Pancreas (tissue), 10 donors: ENCODE measurements around the gene WDR33. TPM values are rescaled to one million over a fixed set of nuclear protein-coding genes. Genes with fewer than 3 reads are reported as not detected.
"Not testable (repeated sequence)": the region's sequence is repeated elsewhere in the genome, so short reads cannot be mapped to it uniquely, and the experiment has no call there.

Experiments
- ATAC-seq, 4 donors: fragments of 200-7000 bp; cut with Tn5 transposase; one replicate each; pipeline versions ENCODE4 v1.8.0 to v1.9.1; 2020; ENCODE audit warnings: mild to moderate bottlenecking in 4 of 4, moderate library complexity in 4 of 4
- DNase-seq, 6 donors: peaks; one replicate each; pipeline ENCODE4 v3.0.0-alpha.2; 2020
- FAIRE-seq: peaks from 2 replicates; lab custom pipeline; 2012; peaks lifted over from hg19 to GRCh38; lab: Jason Lieb, UNC
- H3K27ac ChIP-seq, 4 donors: fragments of 200-600 bp; sonication (generic); 1 replicate in 3 of 4; 2 replicates in 1 of 4; pipeline versions ENCODE4 v1.5.0 to v1.8.0; 2020
- H3K27me3 ChIP-seq, 4 donors: fragments of 200-600 bp; one replicate each; pipeline ENCODE4 v1.8.0; 2021
- H3K36me3 ChIP-seq, 3 donors: fragments of 200-600 bp; sonication (generic) in 1 of 3; one replicate each; pipeline versions ENCODE4 v1.5.0 to v1.8.0; 2020 to 2021
- H3K4me1 ChIP-seq, 3 donors: fragments of 200-600 bp; one replicate each; pipeline ENCODE4 v1.8.0; 2021
- H3K4me3 ChIP-seq, 4 donors: fragments of 200-600 bp; sonication (generic) in 2 of 4; one replicate each; pipeline versions ENCODE4 v1.5.0 to v1.8.0; 2020 to 2021
- H3K9me3 ChIP-seq, 4 donors: fragments of 200-600 bp; one replicate each; pipeline ENCODE4 v1.8.0; 2021
- WGBS, 2 donors: extraction: QIAGEN DNeasy Blood & Tissue Kit; methylation state at CpG; one replicate each; pipeline ENCODE4 v1.1.7; 2013; 5-methylcytosine and 5-hydroxymethylcytosine counted together
- intact Hi-C, 3 donors: fragments of 100-400 bp; cut with DNase I; formaldehyde crosslinking; loops; one replicate each; pipeline versions ENCODE4 v1.11.1 to v1.14.2; 2022
- polyA plus RNA-seq, 2 donors: library from polyadenylated mRNA; stranded (reverse); fragments of 200-250 nt; gene quantifications; one replicate each; pipeline ENCODE4 v1.2.3, GENCODE V29; 2013
- total RNA-seq, 6 donors: library from RNA; stranded (reverse); fragmentation: NEBNext Ultra II Directional in 4 of 6; extraction: Animal tissue kit (Norgen Biotek cat#: 25700) in 4 of 6; gene quantifications; one replicate each; pipeline versions ENCODE4 v1.2.1 to v1.2.4, GENCODE V29; 2021 to 2023
- TF ChIP-seq, protein P1 (sequence below), 4 donors: fragments of 200-600 bp; sonication (generic) in 3 of 4; IDR thresholded peaks; one replicate each; pipeline versions ENCODE4 v1.5.0 to v1.8.0; 2021; ENCODE audit warnings: antibody characterized with exemption in 4 of 4
- donor health status: healthy with polysubstance abuse.
- donor health status: DM: no; HTN: no; CAD: no; lungs with moderate emphysema.
- donor health status: DM: no; HTN: no; CAD: no.
- donor health status: control.
- donor health status: control.
- donor health status: Bipolar disorder and iron deficiency.
- donor health status: DM: yes; HTN: yes; CAD: no.
- donor health status: DM: no; HTN: no; CAD: no.
- donor health status: DM: no; HTN: no; CAD: no.
- donor health status: DM: yes; HTN: yes; CAD: no.

Gene WDR33
- total and polyA plus RNA-seq, 8 donors, result 8.9 to 29.6 (median 17.7) TPM

GRCh38 chr2:127826047-127826446 lies 15.1 kb upstream of the WDR33 start:
- no peaks in the 10 kb centered on the region for H3K36me3 ChIP-seq
- H3K4me1 ChIP-seq, result no peaks in the 10 kb centered on the region
- intact Hi-C loops, result no loop called here
- DNase-seq, result no peak
- TF ChIP-seq, protein P1, sequence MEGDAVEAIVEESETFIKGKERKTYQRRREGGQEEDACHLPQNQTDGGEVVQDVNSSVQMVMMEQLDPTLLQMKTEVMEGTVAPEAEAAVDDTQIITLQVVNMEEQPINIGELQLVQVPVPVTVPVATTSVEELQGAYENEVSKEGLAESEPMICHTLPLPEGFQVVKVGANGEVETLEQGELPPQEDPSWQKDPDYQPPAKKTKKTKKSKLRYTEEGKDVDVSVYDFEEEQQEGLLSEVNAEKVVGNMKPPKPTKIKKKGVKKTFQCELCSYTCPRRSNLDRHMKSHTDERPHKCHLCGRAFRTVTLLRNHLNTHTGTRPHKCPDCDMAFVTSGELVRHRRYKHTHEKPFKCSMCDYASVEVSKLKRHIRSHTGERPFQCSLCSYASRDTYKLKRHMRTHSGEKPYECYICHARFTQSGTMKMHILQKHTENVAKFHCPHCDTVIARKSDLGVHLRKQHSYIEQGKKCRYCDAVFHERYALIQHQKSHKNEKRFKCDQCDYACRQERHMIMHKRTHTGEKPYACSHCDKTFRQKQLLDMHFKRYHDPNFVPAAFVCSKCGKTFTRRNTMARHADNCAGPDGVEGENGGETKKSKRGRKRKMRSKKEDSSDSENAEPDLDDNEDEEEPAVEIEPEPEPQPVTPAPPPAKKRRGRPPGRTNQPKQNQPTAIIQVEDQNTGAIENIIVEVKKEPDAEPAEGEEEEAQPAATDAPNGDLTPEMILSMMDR (IDR thresholded peaks at IDR 0.05), result no peak
- WGBS, 2 donors, result 76 to 89% methylated on average over 12 of the region's 12 CpGs
- FAIRE-seq, result no peak
- no peak for ATAC-seq
- H3K27me3 ChIP-seq, result no peaks in the 10 kb centered on the region
- H3K27ac ChIP-seq, result no peak overlapping the region
- H3K4me3 ChIP-seq, result no peak overlapping the region
- no peaks in the 10 kb centered on the region for H3K9me3 ChIP-seq

DNA sequence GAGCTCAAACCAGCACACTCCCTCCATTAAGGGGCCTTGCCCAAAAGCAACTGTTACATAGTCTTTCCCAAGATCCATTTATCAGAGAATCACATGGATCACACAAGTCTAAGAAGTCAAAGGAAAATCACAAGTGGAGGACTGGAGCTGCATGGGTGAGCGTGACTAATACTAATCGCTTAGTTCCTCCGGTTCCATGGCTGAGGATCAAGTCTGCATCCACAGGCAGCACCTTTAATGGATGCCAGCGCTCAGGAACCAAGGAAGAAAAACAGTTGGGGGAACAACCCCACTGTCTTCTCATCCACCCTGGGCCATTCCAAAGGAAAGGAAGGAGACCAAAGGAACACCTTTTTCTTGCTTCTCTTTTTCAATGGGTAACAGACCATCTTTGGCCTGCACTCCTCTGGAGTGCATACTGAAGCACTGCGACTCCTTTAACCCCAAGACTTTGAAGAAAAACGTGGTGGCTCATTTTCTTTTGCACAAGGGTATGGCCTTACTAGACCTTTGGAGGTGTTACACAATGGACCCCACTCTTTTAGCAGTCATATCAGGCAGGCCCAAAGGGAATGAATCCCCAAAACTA lies 9.2 kb upstream of the WDR33 start:
- no peak for ATAC-seq
- Histone ChIP-seq H3K27me3 (no peaks in the 10 kb centered on the region), H3K4me3 (no peak overlapping the region), H3K4me1 (no peaks in the 10 kb centered on the region), H3K9me3 (no peaks in the 10 kb centered on the region), H3K36me3 (no peaks in the 10 kb centered on the region), H3K27ac (no peak overlapping the region)
- FAIRE-seq, result no peak
- intact Hi-C loops, result loop anchor here in 1 of 3 donors (2.0 kb wide), 1 partner anchor 29 kb away; no protein-coding TSS in a partner anchor
- 78 to 81% methylated on average over 6 of the region's 6 CpGs for WGBS, 2 donors
- TF ChIP-seq, protein P1 (IDR thresholded peaks at IDR 0.05), result no peak
- no peak for DNase-seq

DNA sequence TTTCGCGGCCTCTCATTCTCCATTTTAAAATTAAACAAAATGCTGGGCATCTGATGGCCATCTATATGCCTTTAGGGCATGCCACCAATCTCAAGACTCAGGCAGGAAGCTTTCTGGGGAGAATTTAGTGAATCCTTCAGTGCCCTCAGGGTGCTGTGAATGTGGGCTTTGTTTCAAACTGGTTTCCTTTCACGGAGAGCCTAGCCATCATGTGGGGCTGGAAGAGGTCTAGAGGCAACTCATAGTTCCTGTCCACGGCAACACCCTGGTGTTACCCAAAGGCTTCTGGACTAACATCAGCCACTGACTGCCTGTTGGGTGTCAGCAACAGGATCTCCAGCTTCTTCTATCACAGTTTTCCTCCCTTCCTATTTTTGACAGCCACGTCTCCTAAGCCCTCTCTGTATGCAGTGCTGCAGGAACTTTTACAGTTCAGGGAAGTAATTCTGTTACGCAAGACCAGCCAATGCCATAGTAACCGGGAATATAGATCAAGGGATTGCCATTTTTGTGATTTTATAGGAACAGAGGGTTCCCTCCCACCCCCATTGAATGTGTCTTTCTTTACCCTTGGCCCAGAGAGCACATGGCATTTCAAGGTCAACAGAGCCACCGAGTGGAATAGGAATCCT lies 7.9 kb upstream of the WDR33 start:
- no peak overlapping the region for H3K4me3 ChIP-seq
- H3K27me3 ChIP-seq, result no peaks in the 10 kb centered on the region
- 71 to 78% methylated on average over 8 of the region's 8 CpGs for WGBS, 2 donors
- H3K9me3 ChIP-seq, result no peaks in the 10 kb centered on the region
- no peak for FAIRE-seq
- DNase-seq, result no peak
- intact Hi-C loops, result no loop called here
- H3K4me1 ChIP-seq, result no peaks in the 10 kb centered on the region
- TF ChIP-seq, protein P1 (IDR thresholded peaks at IDR 0.05), result no peak
- H3K36me3 ChIP-seq, result no peaks in the 10 kb centered on the region
- no peak overlapping the region for H3K27ac ChIP-seq
- no peak for ATAC-seq

- Histone ChIP-seq H3K4me3 (no peak overlapping the region), H3K27ac (no peak overlapping the region), H3K9me3 (no peaks in the 10 kb centered on the region), H3K27me3 (no peaks in the 10 kb centered on the region), H3K4me1 (no peaks in the 10 kb centered on the region), H3K36me3 (no peaks in the 10 kb centered on the region)
- ATAC-seq (no peak), FAIRE-seq (no peak), DNase-seq (no peak)
- intact Hi-C loops, result no loop called here
- WGBS, 2 donors, result 57 to 68% methylated on average over 5 of the region's 5 CpGs
- TF ChIP-seq, protein P1 (IDR thresholded peaks at IDR 0.05), result no peak
These were observed 7.3 kb upstream of the WDR33 start for GRCh38 chr2:127818241-127818640.

GRCh38 chr2:127814677-127815076 lies 3.7 kb upstream of the WDR33 start:
- Histone ChIP-seq H3K9me3 (no peaks in the 10 kb centered on the region), H3K27ac (no peak overlapping the region), H3K36me3 (no peaks in the 10 kb centered on the region), H3K27me3 (no peaks in the 10 kb centered on the region), H3K4me3 (no peak overlapping the region), H3K4me1 (peaks cover 0 to 4% (median 0%) of the 10 kb centered on the region in 3 donors)
- WGBS, 2 donors, result 60 to 69% methylated on average over 1 of the region's 1 CpG
- ATAC-seq (no peak), FAIRE-seq (no peak), DNase-seq (no peak)
- TF ChIP-seq, protein P1 (IDR thresholded peaks at IDR 0.05), result no peak
- intact Hi-C loops, result no loop called here

DNA sequence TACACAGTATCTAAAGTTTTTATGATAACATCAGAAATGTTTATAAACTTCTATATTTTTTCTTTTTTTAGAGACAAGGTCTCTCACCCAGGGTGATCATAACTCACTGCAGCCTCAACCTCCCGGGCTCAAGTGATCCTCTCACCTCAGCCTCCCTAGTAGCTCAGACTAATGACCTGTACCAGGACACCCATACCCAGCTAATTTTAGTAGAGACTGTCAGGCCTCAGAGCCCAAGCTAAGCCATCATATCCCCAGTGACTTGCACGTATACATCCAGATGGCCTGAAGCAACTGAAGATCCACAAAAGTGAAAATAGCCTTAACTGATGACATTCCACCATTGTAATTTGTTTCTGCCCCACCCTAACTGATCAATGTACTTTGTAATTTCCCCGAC lies 1.5 kb upstream of the WDR33 start:
- FAIRE-seq, H3K9me3 ChIP-seq, ATAC-seq, H3K36me3 ChIP-seq, H3K27me3 ChIP-seq, H3K27ac ChIP-seq, DNase-seq, intact Hi-C loops, H3K4me3 ChIP-seq: not testable (repeated sequence)
- peaks cover 4 to 25% (median 5%) of the 10 kb centered on the region in 3 donors for H3K4me1 ChIP-seq
- 96 to 99% methylated on average over 3 of the region's 3 CpGs for WGBS, 2 donors
